ENCODE results near the gene SLC7A6OS.

Gene SLC7A6OS

DNA sequence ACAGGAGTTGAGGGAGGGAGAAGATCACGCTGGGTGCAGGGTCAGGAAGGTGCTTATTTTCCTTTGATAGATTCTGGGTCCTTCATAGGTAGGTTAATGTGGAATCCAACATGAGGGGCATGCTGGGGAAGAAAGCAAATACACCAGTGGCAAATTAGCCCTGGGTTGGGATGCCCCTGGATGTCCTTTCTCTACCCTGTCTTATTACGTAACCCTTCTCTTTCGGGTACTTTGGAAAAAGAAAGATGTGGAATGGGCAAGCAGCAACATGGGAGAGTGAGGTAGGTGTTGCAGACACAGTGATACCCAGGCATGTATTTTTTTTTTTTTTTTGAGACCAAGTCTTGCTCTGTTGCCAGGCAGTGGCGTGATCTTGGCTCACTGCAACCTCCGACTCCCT, 37.3 kb downstream of the SLC7A6OS start:
- H3K36me3 Mint-ChIP-seq: peaks cover 39 to 45% of the 10 kb centered on the region in 2 donors
- H3K27ac Mint-ChIP-seq: no peak overlapping the region
- H3K9me3 Mint-ChIP-seq: no peaks in the 10 kb centered on the region
- H3K4me1 Mint-ChIP-seq: peaks cover 47 to 73% of the 10 kb centered on the region in 2 donors
- peak overlapping the region in 1 of 2 donors; percentile 15 for H3K4me3 Mint-ChIP-seq
- DNase-seq: no peak
- ATAC-seq (replicated peaks): no peak
- H3K27me3 Mint-ChIP-seq: no peaks in the 10 kb centered on the region

DNA sequence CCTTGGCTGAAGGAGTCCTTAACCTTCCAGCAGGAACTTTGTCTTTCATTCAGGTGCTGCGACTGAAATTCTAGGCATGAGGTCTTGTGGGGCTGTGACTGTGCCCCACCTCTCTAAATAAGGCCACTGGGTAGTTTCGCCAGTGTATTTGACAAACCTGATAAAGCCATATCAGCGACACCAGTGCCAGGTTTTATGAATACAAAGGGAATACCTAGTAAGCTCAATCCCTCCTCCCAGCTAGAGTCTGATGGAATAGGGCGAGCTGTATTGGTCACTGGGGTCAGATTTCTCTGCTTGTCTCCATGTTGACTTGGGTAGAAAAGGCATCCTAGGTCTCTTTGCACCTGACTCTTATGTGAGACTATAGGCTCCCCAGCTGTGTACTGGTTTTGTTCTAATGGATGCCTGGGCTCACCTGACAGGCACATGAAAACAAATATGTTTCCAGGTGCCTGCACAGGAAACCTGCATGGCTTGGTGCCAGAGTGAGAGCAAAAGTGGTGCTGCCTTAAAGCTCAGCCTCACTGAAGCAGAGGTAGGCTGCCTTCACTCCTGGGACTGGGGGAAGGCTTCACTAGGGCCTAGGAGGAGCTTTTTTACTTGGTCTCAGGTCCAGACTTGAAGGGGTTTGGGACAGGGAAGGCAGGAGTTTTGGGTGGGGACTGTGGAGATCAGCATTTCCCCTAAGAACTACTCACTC, 38.1 kb downstream of the SLC7A6OS start:
- Mint-ChIP-seq H3K9me3 (no peaks in the 10 kb centered on the region), H3K27ac (no peak overlapping the region), H3K4me1 (peaks cover 50 to 80% of the 10 kb centered on the region in 2 donors), H3K27me3 (no peaks in the 10 kb centered on the region), H3K36me3 (peaks cover 39 to 45% of the 10 kb centered on the region in 2 donors), H3K4me3 (no peak overlapping the region)
- DNase-seq: no peak
- no peak for ATAC-seq (replicated peaks)

DNA sequence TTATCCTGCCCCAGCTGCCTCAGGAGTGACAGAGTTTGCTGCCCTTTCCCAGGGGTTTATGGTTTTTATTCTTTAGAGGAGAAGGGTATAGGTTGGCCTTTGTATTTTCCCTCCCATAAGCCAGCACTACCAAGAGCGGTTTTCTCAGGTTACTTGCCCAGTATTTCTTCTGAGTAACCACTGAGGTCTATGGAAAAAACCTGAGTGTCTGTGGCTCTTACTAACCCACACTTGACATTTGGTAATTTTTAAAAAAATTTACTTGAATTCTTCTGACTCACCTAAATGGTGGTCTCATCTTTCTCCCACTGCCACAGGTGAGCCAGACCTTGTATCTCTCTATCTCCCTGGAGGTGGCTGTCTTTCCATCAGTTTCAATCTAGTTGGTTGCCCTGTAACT, 40.4 kb downstream of the SLC7A6OS start:
- peak; percentile 67 to 71 for ATAC-seq (replicated peaks)

DNA sequence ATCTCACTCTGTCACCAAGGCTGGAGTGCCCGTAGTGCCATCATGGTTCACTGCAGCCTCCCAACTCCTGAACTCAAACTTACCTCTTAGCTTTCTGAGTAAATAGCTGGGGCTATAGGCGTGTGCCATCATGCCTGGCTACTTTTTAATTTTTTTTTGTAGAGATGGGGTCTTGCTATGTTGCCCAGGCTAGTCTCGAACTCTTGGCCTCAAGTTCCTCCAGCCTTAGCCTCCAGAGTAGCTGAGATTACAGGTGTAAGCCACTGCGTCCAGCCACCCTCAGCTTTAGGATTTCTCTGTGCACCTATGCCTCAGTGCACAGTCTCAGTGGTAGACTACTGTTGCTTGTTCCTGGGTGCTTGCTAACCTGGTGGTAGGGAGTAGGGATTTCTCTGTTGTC, 41.0 kb downstream of the SLC7A6OS start:
- Mint-ChIP-seq H3K9me3 (no peaks in the 10 kb centered on the region), H3K4me1 (peaks cover 55 to 83% of the 10 kb centered on the region in 2 donors), H3K4me3 (peak overlapping the region in 1 of 2 donors; percentile 51), H3K27me3 (no peaks in the 10 kb centered on the region), H3K27ac (peak overlapping the region; percentile 74), H3K36me3 (peaks cover 40 to 48% of the 10 kb centered on the region in 2 donors)
- ATAC-seq (replicated peaks) (peak in 1 of 2 donors; percentile 31), DNase-seq (no peak)

More for the DNA sequence above, 40.4 kb downstream of the SLC7A6OS start:
- peak overlapping the region in 1 of 2 donors; percentile 51 for H3K4me3 Mint-ChIP-seq
- peak overlapping the region; percentile 59 for H3K27ac Mint-ChIP-seq
- H3K27me3 Mint-ChIP-seq: no peaks in the 10 kb centered on the region
- peaks cover 39 to 49% of the 10 kb centered on the region in 2 donors for H3K36me3 Mint-ChIP-seq
- no peaks in the 10 kb centered on the region for H3K9me3 Mint-ChIP-seq
- DNase-seq: no peak
- peaks cover 52 to 87% of the 10 kb centered on the region in 2 donors for H3K4me1 Mint-ChIP-seq

DNA sequence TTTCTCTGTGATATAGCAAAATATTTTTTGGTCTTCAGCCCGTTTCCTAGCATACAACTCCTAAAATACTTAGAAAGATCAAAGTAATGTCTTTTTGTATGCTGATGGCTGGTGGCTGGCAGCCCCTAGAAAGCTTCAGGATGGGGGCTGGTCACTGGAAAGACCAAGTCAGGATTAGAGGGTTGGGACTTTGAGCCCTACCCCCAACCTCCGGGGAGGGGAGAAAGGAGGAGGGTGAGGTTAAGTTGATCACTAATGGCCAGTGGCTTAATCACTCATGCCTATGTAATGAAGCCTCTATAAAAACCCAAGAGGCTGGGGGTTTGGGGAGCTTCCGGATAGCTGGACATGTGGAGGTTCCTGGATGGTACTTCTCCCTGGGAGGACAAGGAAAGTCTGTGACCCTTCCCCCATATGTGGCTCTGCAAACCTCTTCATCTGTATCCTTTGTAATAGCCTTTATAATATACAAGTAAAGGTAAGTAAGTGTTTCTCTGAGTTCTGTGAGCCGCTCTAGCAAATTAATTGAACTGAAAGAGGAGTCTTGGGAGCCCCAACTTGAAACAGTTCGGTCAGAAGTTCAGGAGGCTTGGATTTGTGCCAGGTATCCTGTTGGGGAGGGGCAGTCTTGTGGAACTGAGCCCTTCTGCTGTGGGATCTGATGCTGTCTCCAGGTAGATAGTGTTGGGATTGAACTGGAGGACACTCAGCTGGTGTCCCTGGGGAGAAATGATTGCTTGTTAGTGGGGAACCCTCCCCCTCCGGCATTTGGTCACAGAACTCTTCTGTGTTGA, 42.9 kb downstream of the SLC7A6OS start:
- Mint-ChIP-seq H3K27me3 (no peaks in the 10 kb centered on the region), H3K36me3 (peaks cover 25 to 29% of the 10 kb centered on the region in 2 donors), H3K27ac (peak overlapping the region; percentile 76), H3K9me3 (no peaks in the 10 kb centered on the region), H3K4me1 (peaks cover 47 to 75% of the 10 kb centered on the region in 2 donors), H3K4me3 (no peak overlapping the region)
- DNase-seq (no peak), ATAC-seq (replicated peaks) (no peak)

DNA sequence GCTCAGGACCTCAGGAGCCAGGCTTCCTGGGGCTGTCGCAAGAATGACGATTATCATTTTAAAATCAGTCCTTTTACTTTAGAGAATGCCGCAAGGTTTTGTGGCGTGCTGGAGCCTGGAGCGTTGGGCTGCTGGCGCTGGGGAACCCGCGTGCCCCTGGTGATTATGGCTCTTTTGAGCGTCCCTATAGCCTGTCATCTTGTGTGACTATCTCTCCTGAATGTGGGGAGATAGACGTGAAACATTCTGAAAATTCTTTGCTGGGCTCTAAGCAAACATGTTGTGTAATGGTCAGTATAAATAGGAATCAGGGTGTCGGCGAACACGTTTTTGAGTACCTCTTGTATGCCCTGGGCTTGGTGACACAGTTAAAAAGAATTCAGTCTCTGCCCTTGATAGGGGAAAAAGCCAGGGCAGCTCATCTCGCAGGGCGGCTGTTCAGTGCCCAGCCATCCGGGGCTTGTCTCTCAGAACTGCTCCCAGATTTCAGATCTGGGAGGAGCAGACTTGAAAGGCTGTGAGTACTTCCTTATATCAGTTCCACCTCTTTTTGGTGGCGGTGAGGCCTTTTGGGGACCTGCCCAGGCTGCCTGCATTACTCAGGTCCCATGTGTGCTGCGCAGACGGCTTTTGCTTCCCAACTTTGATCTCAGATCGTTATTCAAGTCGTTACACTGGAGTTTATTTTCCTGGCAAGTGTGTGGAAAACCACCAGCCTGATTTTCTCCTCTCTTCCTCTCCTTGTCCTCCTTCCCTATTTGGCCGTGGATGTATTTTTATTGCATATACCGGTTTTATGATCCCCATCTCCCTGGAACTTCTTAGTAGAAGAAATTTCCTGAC, 45.4 kb downstream of the SLC7A6OS start:
- Mint-ChIP-seq H3K4me1 (peaks cover 44 to 69% of the 10 kb centered on the region in 2 donors), H3K27me3 (no peaks in the 10 kb centered on the region), H3K27ac (peak overlapping the region; percentile 98), H3K4me3 (peak overlapping the region; percentile 92 to 99), H3K36me3 (peaks cover 15 to 17% of the 10 kb centered on the region in 2 donors), H3K9me3 (no peaks in the 10 kb centered on the region)
- DNase-seq (peak; percentile 23), ATAC-seq (replicated peaks) (peak; percentile 14 to 17)

GRCh38 chr16:68264128-68265077, 46.3 kb downstream of the SLC7A6OS start, which contains the start of gene SLC7A6:
Gene SLC7A6 (plus strand): TSS chr16:68264526. CDS start chr16:68274727, 10,201 bp downstream.
- H3K9me3 Mint-ChIP-seq: no peaks in the 10 kb centered on the region
- DNase-seq (peak; percentile 86), ATAC-seq (replicated peaks) (peak; percentile 76 to 81)
- peaks cover 37 to 62% of the 10 kb centered on the region in 2 donors for H3K4me1 Mint-ChIP-seq
- peak within 1 kb of the TSS; percentile 98 for H3K27ac Mint-ChIP-seq
- peak within 1 kb of the TSS; percentile 92 to 99 for H3K4me3 Mint-ChIP-seq
- peaks cover 14 to 15% of the 10 kb centered on the region in 2 donors for H3K36me3 Mint-ChIP-seq
- H3K27me3 Mint-ChIP-seq: no peaks in the 10 kb centered on the region

- H3K9me3 Mint-ChIP-seq: no peaks in the 10 kb centered on the region
- no peak for ATAC-seq (replicated peaks)
- no peak for DNase-seq
- H3K4me1 Mint-ChIP-seq: peaks cover 32 to 63% of the 10 kb centered on the region in 2 donors
- peak overlapping the region; percentile 92 to 99 for H3K4me3 Mint-ChIP-seq
- peaks cover 10 to 15% of the 10 kb centered on the region in 2 donors for H3K36me3 Mint-ChIP-seq
- H3K27me3 Mint-ChIP-seq: no peaks in the 10 kb centered on the region
- H3K27ac Mint-ChIP-seq: peak overlapping the region; percentile 98
Measured at GRCh38 chr16:68263559-68264127, 47.1 kb downstream of the SLC7A6OS start.

- Mint-ChIP-seq H3K27ac (no peak overlapping the region), H3K4me1 (peaks cover 31 to 55% of the 10 kb centered on the region in 2 donors), H3K36me3 (peaks cover 9 to 22% of the 10 kb centered on the region in 2 donors), H3K27me3 (no peaks in the 10 kb centered on the region), H3K9me3 (no peaks in the 10 kb centered on the region), H3K4me3 (no peak overlapping the region)
- no peak for ATAC-seq (replicated peaks)
- no peak for DNase-seq
Measured at GRCh38 chr16:68259007-68259825, 51.5 kb downstream of the SLC7A6OS start.

- H3K4me1 Mint-ChIP-seq: peaks cover 24 to 46% of the 10 kb centered on the region in 2 donors
- peaks cover 11 to 25% of the 10 kb centered on the region in 2 donors for H3K36me3 Mint-ChIP-seq
- DNase-seq: peak; percentile 63
- H3K9me3 Mint-ChIP-seq: no peaks in the 10 kb centered on the region
- ATAC-seq (replicated peaks): peak; percentile 78 to 80
- H3K27me3 Mint-ChIP-seq: no peaks in the 10 kb centered on the region
- H3K4me3 Mint-ChIP-seq: peak overlapping the region; percentile 33 to 43
- H3K27ac Mint-ChIP-seq: peak overlapping the region; percentile 94
Measured at GRCh38 chr16:68257906-68258800, 52.6 kb downstream of the SLC7A6OS start.

GRCh38 chr16:68257251-68257905, 53.4 kb downstream of the SLC7A6OS start:
- Mint-ChIP-seq H3K27me3 (no peaks in the 10 kb centered on the region), H3K4me3 (peak overlapping the region in 1 of 2 donors; percentile 46), H3K9me3 (no peaks in the 10 kb centered on the region), H3K27ac (peak overlapping the region; percentile 94), H3K36me3 (peaks cover 11 to 28% of the 10 kb centered on the region in 2 donors), H3K4me1 (peaks cover 26 to 44% of the 10 kb centered on the region in 2 donors)
- peak; percentile 71 to 78 for ATAC-seq (replicated peaks)
- peak; percentile 59 for DNase-seq

Data from stimulated activated naive B cell treated with anti-CD40 and anti-IgM and Interleukin-4, amounts not matched to agents 10 μg/mL and 1 μg/mL and 100 μg/mL, for 72 hours (primary cell).